Right lobe of liver (tissue), 4 donors: Measurements from ENCODE around the gene NFE2L3.

Source experiments
- CTCF ChIP-seq, 4 donors: fragments of 200-600 bp in 3 of 4; fragments of 450-650 bp in 1 of 4; IDR thresholded peaks; one replicate each; pipeline versions ENCODE4 v1.5.1 to v1.8.0; 2016 to 2022; ENCODE audit warnings: antibody characterized with exemption in 4 of 4, mild to moderate bottlenecking in 2 of 4
- POLR2A ChIP-seq: fragments of 450-650 bp; IDR thresholded peaks from one replicate; pipeline ENCODE4 v1.6.1; 2017; ENCODE audit warnings: antibody characterized with exemption, mild to moderate bottlenecking
- donor health status: DM: no; HTN: no; CAD: no.
- donor health status: DM: no; HTN: no; CAD: no.
- donor health status: DM: no; HTN: yes; CAD: no.

- no peak for TF ChIP-seq POLR2A
- no peak for TF ChIP-seq CTCF (IDR thresholded peaks at IDR 0.05)
Observed at GRCh38 chr7:26115650-26116049, 36.3 kb upstream of the NFE2L3 start.
